Breast epithelium (tissue), 3 donors: ENCODE data around the gene PLXNC1.

Source experiments
- CTCF ChIP-seq, 3 donors: fragments of 450-650 bp; IDR thresholded peaks; one replicate each; pipeline ENCODE4 v1.5.1; 2016 to 2017; ENCODE audit warnings: antibody characterized with exemption in 3 of 3, mild to moderate bottlenecking in 3 of 3, moderate library complexity in 3 of 3
- POLR2A ChIP-seq: fragments of 450-650 bp; IDR thresholded peaks from one replicate; pipeline ENCODE4 v1.6.1; 2016; ENCODE audit warnings: antibody characterized with exemption, mild to moderate bottlenecking, moderate library complexity

DNA sequence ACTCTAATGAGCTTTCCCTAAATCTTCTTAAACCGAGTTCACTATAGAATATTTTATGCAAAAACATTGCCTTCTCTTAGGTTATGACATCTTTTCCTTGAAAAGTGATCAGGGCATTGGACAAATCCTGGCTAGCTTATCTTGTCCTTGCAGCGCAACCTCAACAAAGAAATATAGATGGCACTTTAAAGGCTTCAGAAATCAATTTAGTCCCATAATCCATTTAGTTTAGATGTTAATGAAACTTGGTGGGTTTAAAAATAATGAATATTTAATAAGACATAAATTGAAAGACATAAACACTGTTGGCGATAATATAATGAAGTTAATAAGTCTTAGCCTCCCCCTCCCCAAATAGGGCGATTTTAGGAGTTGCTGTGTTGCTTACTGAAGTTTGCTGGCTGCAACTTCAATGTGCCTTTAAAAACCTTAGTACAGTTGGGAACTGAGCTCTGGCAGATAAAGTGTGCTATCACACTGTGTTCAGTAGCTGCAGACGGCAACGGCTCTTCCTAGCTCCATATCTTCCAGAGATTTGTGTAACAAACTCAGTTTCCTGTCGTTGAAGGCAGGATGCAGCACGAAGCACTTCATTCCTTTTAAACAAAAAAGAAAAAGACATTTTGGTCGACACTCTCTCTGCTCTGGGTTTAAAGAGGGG is 19.5 kb downstream of the PLXNC1 start:
- TF ChIP-seq CTCF (IDR thresholded peaks at IDR 0.05): no peak
- TF ChIP-seq POLR2A: no peak
